Hematopoietic multipotent progenitor cell treated with erythropoietin and hydrocortisone succinate and interleukin-3 and kit ligand, for 4 days (in vitro differentiated cells): ENCODE data around the gene BEGAIN.

Source experiments
- DNase-seq: peaks from one replicate; pipeline ENCODE4 v3.0.0-alpha.2; 2015

The BEGAIN gene

DNA sequence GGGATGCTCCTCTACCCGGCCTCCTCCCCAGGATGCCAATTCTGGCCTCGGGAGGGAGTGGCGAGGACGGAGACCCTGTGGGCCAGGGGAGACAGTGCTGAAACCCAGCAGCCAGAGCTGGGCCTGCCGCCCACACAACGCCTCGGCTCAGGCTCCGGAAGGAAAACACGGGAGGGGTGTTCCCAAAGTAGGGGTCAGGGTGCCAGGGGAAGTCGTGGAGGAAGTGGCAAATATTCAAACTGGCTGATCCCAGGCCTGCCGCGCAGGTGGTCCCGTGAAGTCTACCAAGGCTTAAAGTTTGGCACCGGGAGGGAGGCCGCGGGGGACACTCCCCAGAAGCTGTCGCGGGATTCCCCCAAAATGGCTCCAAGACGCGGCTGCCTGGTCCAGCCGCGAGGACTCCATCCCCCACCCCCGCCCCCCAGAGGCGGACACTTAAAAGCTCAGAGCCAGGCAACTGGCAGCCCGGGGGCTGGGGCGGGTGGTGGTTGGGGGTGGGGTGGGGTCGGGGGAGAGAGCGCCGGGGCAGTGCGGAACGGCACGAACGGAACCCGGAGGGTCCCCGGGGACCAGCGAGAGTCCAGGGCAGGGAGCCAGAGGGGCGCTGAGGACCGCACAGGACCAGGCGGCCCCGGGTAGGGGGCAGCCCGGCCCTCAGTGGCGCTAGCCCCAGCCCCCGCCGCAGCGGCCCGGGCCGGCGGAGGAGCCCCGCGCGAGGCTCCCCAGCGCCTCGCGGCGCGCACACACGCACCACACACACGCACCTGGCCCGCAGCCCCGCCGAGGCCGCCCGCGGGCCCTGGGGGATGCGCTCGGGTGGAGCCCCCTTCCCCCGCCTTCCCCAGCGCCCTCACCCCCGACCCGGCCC, 20.0 kb downstream of the BEGAIN start:
- DNase-seq = no peak

- DNase-seq = no peak
These were observed 20.6 kb downstream of the BEGAIN start for GRCh38 chr14:100566586-100566985.

DNA sequence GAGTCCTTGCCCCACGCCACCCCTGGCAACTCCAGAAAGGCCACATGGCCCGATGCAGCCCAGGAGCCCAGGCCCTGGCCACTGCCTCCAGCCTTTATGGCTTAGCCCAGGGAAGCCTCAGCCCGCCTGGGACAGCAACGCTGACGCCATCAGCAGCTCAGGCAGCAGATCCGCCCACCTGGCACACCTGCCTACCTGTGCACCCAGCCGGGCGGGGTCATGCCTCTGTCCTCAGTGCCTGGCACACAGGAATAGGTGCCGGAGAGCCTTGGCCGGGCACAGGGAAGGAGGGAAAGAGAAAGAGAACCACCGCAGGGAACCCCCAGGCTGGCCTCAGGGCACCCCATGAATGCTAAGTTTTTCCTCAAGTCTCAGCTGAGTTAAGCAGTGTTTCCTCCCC, 21.1 kb downstream of the BEGAIN start:
- DNase-seq = no peak

- no peak for DNase-seq
These were observed 21.6 kb downstream of the BEGAIN start for GRCh38 chr14:100565650-100566049.

GRCh38 chr14:100564512-100564911, 22.7 kb downstream of the BEGAIN start:
- DNase-seq = no peak

GRCh38 chr14:100562751-100563150, 24.5 kb downstream of the BEGAIN start:
- DNase-seq = no peak

DNA sequence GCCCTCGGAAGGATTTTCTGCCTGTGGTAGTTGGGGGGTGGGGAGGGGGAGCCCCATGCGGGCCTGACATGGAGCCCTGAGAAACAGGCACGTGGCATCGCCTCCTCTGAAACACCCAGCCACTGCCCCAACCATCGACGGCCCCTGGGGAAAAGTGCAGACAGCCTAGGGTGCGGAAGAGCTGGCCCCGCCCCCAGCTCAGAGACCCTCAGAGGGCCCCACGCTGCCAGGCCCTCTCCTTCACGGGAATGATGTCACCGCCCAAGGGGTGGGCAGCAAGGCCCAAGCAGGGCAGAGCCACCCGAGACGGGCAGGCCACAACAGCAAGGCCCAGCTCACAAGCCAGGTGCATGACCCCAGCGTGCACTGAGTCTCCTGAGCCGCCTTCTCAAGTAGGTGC, 26.2 kb downstream of the BEGAIN start:
- DNase-seq = no peak

DNA sequence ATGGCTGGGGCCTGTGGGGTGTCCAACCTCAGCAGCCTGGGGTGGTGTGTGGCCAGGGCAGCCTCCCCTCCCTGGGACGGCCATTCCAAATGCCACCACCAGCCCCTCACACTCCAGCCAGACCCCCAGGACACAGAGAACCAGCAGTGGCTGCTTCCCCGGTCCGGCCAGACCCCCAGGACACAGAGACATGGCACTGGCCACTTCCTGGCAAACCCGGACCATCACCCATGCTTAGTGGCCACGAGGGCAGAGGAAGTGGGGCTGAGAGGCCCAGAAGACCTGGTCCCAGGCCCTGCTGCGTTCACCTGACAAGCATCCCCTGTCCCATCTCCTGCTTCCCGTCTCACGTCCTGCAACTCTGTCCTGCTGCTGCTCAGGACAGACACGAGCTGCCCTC, 26.7 kb downstream of the BEGAIN start:
- no peak for DNase-seq

DNA sequence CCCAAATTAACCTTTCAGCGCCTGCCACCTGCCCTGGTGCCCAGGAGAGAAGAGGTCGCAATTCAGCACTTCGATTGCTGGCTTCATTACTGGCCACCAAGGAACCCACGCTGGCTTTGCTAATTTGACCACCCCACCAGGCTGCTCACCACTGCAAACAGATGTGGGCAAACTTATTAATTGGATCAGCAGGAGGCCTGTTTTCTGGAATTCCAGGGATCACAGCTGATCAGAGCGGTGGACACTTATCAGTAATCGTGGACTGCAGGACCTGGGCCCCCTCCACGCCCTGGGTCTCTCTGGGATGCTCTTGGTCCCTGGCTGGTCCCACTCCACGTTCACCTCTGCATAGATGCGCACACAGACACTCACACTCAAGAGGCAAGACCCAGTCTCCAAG, 27.8 kb downstream of the BEGAIN start:
- no peak for DNase-seq

DNA sequence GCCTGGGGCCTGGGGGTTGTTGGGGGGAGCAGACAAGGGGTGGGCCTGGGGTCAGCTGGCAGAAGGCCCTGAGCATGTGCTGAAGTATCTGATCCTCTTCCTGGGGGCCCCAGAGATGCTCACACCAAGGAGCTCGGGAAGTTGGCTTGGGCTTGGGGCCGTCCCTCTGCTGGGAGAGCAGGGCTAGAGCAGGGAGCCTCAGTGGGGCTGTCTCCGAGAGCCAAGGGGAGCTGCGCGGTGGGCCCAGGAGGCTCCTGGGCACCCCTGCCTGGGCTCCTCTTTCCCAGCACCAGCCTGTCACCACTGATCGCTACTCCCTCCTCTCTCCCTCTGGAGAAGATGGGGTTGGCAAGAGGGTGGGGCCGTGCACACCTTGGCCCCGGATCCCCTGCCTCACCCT, 28.3 kb downstream of the BEGAIN start:
- no peak for DNase-seq

- DNase-seq = no peak
These were observed 29.0 kb downstream of the BEGAIN start for GRCh38 chr14:100558226-100558625.

GRCh38 chr14:100557658-100558057, 29.6 kb downstream of the BEGAIN start:
- DNase-seq = no peak

GRCh38 chr14:100556936-100557505, 30.2 kb downstream of the BEGAIN start:
- DNase-seq = no peak

DNA sequence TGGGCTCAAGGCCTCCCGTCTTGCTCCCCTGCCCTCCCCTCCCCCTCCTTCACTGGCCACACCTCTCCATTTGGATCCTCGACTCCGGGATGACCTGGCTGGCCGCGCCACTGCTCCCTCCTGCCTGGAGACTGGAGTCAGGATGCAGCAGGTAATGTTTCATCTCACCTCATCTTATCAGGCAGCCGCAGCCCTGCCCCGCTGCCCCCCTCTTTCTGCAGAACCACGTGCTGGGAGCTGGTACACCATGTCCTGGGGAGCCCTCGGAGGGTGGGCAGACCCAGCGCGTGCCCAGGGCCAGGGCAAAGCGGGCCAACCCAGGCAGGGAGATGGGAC, 31.1 kb downstream of the BEGAIN start:
- DNase-seq = no peak

DNA sequence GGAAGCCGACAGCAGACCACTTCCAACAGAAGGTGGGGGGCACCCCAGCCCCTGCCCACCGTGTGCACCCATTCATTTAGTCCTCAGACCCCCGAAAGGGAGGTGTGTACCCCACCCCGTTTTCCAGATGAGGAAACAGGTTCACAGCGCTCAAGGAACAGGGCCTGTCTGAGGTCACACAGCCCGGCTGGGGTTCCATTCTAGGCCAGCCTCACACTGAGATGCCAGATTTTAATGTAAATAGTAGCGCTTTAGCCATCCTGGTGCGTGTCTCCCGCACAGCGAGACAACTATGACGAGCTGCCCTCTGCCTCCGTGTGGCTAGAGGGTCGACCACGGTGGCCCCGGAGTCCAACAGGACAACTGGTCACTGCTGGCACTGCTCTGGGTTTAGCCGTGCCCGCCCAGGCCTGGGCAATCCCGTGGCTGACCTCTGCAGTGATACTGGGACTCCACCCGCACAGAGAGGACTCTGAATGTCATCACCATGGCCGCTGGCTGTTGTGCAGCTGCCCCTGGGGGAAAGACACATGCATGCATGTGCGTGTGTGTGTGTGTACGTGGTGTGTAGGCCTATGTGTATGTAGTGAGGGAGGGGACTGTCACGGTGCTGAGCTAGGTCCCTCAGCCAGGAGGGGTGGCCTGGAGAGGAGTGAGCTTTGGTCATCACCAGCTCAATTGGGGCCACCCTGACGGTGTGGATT, 31.6 kb downstream of the BEGAIN start:
- no peak for DNase-seq

DNA sequence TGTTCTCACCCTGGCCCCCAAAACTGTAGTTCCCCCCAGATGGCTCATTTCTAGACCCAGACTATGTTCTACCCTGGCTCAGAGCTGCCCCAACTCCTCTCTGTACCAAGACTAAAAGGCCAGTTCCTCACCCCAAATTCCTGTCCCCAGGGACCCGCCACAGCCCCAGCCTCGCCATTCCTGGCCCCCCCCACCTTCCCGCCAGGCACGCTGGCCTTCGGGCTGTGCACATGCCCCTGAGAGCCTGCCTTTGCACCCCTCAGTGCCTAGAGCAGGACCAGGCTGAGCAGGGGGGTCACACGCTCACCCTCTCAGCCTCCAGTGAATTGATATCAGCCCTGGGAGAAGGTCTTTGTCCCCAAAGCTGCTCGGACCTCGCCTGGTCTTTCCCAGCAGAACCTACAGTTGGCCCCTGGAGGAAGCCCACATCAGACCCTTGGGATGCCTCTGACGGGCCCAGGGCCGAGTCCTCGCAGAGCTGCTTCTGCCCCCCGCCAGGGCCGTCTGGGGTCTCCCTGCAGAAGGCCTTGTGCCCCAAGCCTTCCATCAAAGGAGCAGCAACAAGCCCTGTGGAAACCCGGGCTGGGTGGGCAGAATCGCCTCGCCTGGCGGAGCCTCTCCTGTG, 32.4 kb downstream of the BEGAIN start:
- no peak for DNase-seq

- peak; percentile 46 for DNase-seq
These were observed 33.0 kb downstream of the BEGAIN start for GRCh38 chr14:100554082-100554677.

DNA sequence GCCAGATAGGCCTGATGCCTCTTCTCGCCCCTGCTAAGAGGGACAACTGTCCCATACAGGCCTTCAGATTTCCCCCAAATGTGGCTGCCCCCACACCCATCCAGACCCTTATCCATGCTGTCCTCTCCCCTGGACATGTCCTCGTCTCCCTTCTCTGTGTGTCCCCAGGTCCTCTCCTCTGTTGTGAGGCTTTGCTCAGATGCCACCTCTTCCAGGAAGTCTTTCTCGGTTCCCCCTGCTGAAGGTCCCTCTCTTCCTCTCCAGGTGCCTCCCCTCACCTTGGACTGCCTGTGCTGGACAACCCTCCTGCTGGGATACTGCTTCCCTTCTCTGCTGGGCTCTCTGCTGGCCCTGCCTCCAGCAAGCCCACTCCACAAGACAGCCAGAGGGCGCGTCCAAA, 33.7 kb downstream of the BEGAIN start:
- DNase-seq = no peak

DNA sequence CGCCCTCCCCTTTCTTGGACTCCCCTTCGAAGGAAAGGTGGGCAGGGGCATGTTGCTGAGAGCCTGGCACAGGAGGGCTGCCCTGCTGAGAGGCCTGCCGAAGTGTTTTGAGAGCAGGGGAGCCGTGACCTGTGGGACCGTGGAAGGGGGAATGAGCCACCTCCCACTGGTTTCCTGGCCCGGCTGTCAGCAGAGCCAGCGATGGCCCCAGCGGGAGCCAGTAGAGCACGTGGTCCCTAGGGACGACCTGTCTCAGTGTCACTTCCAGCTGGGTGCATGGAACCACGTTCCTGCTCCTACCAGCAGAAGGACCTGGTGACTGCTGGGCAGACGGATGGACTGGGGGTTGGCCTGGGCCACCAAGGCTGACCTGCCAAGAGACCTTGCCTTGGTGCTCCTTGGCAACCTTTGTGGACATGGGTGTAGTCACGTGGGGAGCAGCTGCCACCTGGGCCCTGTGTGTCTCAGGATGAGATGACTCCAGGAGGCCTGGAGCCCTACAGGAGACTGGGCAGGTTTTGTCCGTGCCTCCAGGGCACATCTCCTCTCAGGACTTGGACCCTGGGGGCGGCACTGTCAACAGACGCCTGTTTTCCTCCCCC, 34.6 kb downstream of the BEGAIN start:
- DNase-seq = no peak

DNA sequence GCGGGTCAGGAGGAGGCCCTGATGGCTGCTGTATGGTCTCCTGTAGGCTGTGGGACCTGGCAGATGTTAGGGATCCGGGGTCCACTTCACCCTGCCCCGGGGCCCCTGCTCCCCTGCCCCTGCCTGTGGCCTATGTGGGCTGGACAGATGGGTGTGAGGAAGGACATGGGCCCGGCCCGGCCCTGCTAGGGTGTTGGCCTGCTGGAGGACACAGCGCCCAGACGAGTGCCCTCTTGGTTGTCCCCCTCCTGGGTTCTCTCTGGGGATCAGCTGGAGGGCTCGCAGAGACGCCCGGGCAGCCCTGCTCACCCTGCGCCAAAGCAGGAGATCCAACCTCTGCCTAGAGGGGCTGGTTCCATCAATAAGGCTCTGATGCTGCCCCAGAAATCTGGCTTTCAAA, 36.2 kb downstream of the BEGAIN start:
- no peak for DNase-seq

- DNase-seq = no peak
These were observed 37.2 kb downstream of the BEGAIN start for GRCh38 chr14:100549834-100550625.

DNA sequence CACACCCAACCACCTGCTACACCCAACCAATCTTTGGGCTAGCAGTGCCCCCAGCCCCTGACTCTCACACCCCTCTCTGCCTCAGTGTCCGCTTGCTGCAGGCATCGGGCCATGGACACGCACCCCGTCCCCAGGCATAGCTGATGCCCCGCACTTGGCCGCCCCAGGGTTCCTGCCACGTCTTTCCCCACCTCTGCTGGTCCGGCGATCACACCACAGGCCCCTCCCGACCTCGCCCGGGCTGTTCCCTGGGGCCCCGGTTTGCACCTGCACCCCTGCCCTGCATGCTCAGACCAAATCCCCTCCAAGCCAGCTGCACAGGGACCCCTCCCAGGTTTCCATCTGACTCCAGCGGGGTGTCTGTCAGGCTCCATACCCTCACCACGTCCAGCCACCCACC, 38.3 kb downstream of the BEGAIN start:
- DNase-seq = no peak
